B cell (primary cell): ENCODE results near the gene PCDH9. TPM values are rescaled to one million over a fixed set of nuclear protein-coding genes. Genes with fewer than 3 reads are reported as not detected.

Experiments used
- ATAC-seq: fragments of 200-7000 bp; cut with Tn5 transposase; one replicate; pipeline ENCODE4 v1.10.0; 2021; ENCODE audit warnings: low read depth, mild to moderate bottlenecking, moderate number of reproducible peaks, moderate library complexity
- CTCF ChIA-PET: fragments of 350-600 bp; sonication (Branson Sonifier 250); formaldehyde crosslinking; loops from one replicate; lab custom pipeline; 2021; ENCODE audit warnings: antibody characterized with exemption, inconsistent platforms; lab: Charles Lee
- POLR2A ChIA-PET: fragments of 350-600 bp; sonication (Branson Sonifier 250); formaldehyde crosslinking; loops from one replicate; lab custom pipeline; 2021; ENCODE audit warnings: antibody characterized with exemption; lab: Charles Lee
- DNase-seq: peaks from one replicate; pipeline ENCODE4 v3.0.0; 2013
- H2AFZ ChIP-seq: 2 replicates; pipeline ENCODE4 v1.6.1; 2012; ENCODE audit warnings: mild to moderate bottlenecking, low read depth, low read length; ENCODE audit not compliant: insufficient read depth, poor library complexity, severe bottlenecking
- H3K27ac ChIP-seq, 2 donors: 1 replicate in 1 of 2; 2 replicates in 1 of 2; pipeline ENCODE4 v1.5.1; 2012 to 2013; ENCODE audit warnings: low read length in 2 of 2, mild to moderate bottlenecking in 2 of 2, moderate library complexity in 1 of 2
- H3K27me3 ChIP-seq, 4 experiments: fragments of 200-600 bp in 1 of 4; sonication (generic) in 1 of 4; replicated peaks in 1 of 4; 1 replicate in 2 of 4; 2 replicates in 2 of 4; pipeline versions ENCODE4 v1.6.1 to v1.7.0; 2013 to 2016; ENCODE audit warnings: low read length in 3 of 4, mild to moderate bottlenecking in 2 of 4, mixed read lengths in 1 of 4, moderate library complexity in 1 of 4; ENCODE audit not compliant: insufficient read depth in 4 of 4, control insufficient read depth in 3 of 4; ENCODE audit errors: control extremely low read depth in 1 of 4
- H3K36me3 ChIP-seq, 2 experiments: replicated peaks in 1 of 2; 1 replicate in 1 of 2; 2 replicates in 1 of 2; pipeline versions ENCODE4 v1.6.1 to v1.7.1; 2013; ENCODE audit warnings: low read length in 1 of 2; ENCODE audit not compliant: insufficient read depth in 2 of 2, control insufficient read depth in 1 of 2; ENCODE audit errors: control extremely low read depth in 1 of 2, extremely low read depth in 1 of 2
- H3K4me1 ChIP-seq, 2 donors: fragments of 200-600 bp in 1 of 2; sonication (generic) in 1 of 2; 1 replicate in 1 of 2; 2 replicates in 1 of 2; pipeline versions ENCODE4 v1.5.1 to v1.6.1; 2013 to 2017; ENCODE audit warnings: low read length in 2 of 2; ENCODE audit not compliant: control insufficient read depth in 2 of 2, insufficient read depth in 2 of 2
- H3K4me2 ChIP-seq: replicated peaks from 2 replicates; pipeline ENCODE3; 2012; ENCODE audit warnings: mild to moderate bottlenecking, low read depth, low read length; ENCODE audit not compliant: poor library complexity, severe bottlenecking
- H3K4me3 ChIP-seq, 5 experiments: fragments of 200-600 bp in 1 of 5; sonication (generic) in 1 of 5; 1 replicate in 3 of 5; 2 replicates in 2 of 5; pipeline versions ENCODE4 v1.5.1 to v1.7.0; 2011 to 2016; ENCODE audit warnings: low read length in 4 of 5, mild to moderate bottlenecking in 4 of 5, low read depth in 2 of 5, control low read depth in 1 of 5, moderate library complexity in 1 of 5; ENCODE audit not compliant: insufficient read depth in 1 of 5; ENCODE audit errors: control extremely low read depth in 1 of 5, extremely low read depth in 1 of 5
- H3K79me2 ChIP-seq: fragments of 200-600 bp; sonication (generic); one replicate; pipeline ENCODE4 v1.6.0; 2016; ENCODE audit warnings: low read length; ENCODE audit not compliant: control insufficient read depth, insufficient read depth
- H3K9ac ChIP-seq: fragments of 200-600 bp; sonication (generic); 2 replicates; pipeline ENCODE4 v1.6.1; 2017; ENCODE audit warnings: mild to moderate bottlenecking, low read length, moderate library complexity
- H3K9me3 ChIP-seq, 3 donors: one replicate each; pipeline versions ENCODE4 v1.6.1 to v1.7.1; 2013; ENCODE audit warnings: low read length in 2 of 3; ENCODE audit not compliant: control insufficient read depth in 2 of 3, insufficient read depth in 1 of 3; ENCODE audit errors: control extremely low read depth in 1 of 3
- H4K20me1 ChIP-seq: 2 replicates; pipeline ENCODE4 v1.6.0; 2012; ENCODE audit warnings: mild to moderate bottlenecking, low read length; ENCODE audit not compliant: insufficient read depth, control insufficient read depth, poor library complexity, severe bottlenecking
- H3K27ac Mint-ChIP-seq: one replicate; pipeline ENCODE4 v1.8.0; 2021; ENCODE audit warnings: mixed read lengths
- H3K27me3 Mint-ChIP-seq: one replicate; pipeline ENCODE4 v1.8.0; 2021; ENCODE audit warnings: mixed read lengths
- H3K4me1 Mint-ChIP-seq: one replicate; pipeline ENCODE4 v1.8.0; 2021; ENCODE audit warnings: mixed read lengths
- H3K4me3 Mint-ChIP-seq: one replicate; pipeline ENCODE4 v1.8.0; 2021; ENCODE audit warnings: mixed read lengths
- H3K9me3 Mint-ChIP-seq: one replicate; pipeline ENCODE4 v1.8.0; 2022; ENCODE audit warnings: mixed read lengths; ENCODE audit not compliant: insufficient read depth
- CTCF ChIP-seq: fragments of 200-600 bp; IDR thresholded peaks from one replicate; pipeline ENCODE4 v1.8.0; 2022; ENCODE audit warnings: antibody characterized with exemption, mild to moderate bottlenecking
- EZH2 ChIP-seq: IDR thresholded peaks from 2 replicates; pipeline ENCODE4 v1.6.1; 2012; ENCODE audit warnings: borderline replicate concordance, low read depth, mild to moderate bottlenecking, moderate library complexity, low read length; ENCODE audit not compliant: insufficient read depth, poor library complexity, severe bottlenecking
- WGBS: methylation state at CpG from one replicate; pipeline ENCODE4 v1.1.5; 2013; ENCODE audit warnings: missing lambda C conversion rate; ENCODE audit not compliant: insufficient coverage; 5-methylcytosine and 5-hydroxymethylcytosine counted together
- intact Hi-C: fragments of 100-400 bp; cut with micrococcal nuclease; formaldehyde crosslinking; loops from one replicate; pipeline ENCODE4 v1.10.0; 2022
- polyA plus RNA-seq: library from polyadenylated mRNA; depleted of rRNA; stranded (reverse); fragments of >200 nt; gene quantifications from 2 replicates; pipeline ENCODE4 v1.2.3, GENCODE V29; 2012
- total RNA-seq, 2 donors: library from RNA; stranded (reverse); fragments of 120-200 nt in 1 of 2; gene quantifications; 1 replicate in 1 of 2; 2 replicates in 1 of 2; pipeline versions ENCODE4 v1.2.3 to v1.2.4, GENCODE V29; 2013 to 2022

The PCDH9 gene
- total and polyA plus RNA-seq, 2 donors (not counting 1 experiment from before 2014, with no cell fraction given) = 13.1 to 21.8 TPM

DNA sequence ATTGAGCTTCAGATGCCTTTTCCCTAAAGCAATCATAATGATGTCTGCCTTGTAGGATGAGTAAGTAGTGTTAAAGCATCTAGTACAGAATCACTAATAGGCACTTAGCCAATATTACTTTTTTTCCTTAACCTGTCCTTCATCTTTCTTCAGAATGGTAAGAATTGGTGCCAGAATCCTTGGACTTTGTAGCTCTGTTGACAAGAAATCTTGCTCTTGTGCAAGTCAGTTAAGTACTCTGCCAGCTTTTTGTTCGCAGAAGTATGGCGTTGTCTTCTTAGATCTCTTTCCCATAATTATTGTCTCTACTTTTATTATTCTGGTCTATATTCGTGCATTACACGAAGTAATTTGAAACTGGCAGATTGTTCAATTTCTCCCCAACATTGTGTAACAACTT, 554.5 kb downstream of the PCDH9 start:
- no peak overlapping the region for H3K9ac ChIP-seq
- no peak for DNase-seq
- no peak overlapping the region for H2AFZ ChIP-seq
- no peaks in the 10 kb centered on the region for H3K36me3 ChIP-seq
- WGBS = 100% methylated on average over 1 of the region's 4 CpGs
- H3K27ac ChIP-seq = no peak overlapping the region
- H3K4me3 Mint-ChIP-seq = no peak overlapping the region
- no peak overlapping the region for H3K27ac Mint-ChIP-seq
- no peaks in the 10 kb centered on the region for H3K4me1 ChIP-seq
- no peaks in the 10 kb centered on the region for H4K20me1 ChIP-seq
- H3K4me1 Mint-ChIP-seq = no peaks in the 10 kb centered on the region
- H3K27me3 ChIP-seq = no peaks in the 10 kb centered on the region
- no peak for ATAC-seq
- peaks cover 5% of the 10 kb centered on the region for H3K9me3 Mint-ChIP-seq
- no peak overlapping the region for H3K4me3 ChIP-seq
- CTCF ChIA-PET = no interaction called here
- POLR2A ChIA-PET = interaction anchor here (1.1 kb wide), 1 partner anchor 9 kb away, joined by 3 read pairs; no protein-coding TSS in a partner anchor
- no peak overlapping the region for H3K4me2 ChIP-seq
- no peaks in the 10 kb centered on the region for H3K27me3 Mint-ChIP-seq
- H3K79me2 ChIP-seq = no peaks in the 10 kb centered on the region
- intact Hi-C loops = no loop called here
- H3K9me3 ChIP-seq = peaks cover 0 to 3% (median 2%) of the 10 kb centered on the region in 3 donors
- TF ChIP-seq CTCF (no peak), EZH2 (no peak)

GRCh38 chr13:66673401-66673800, 556.7 kb downstream of the PCDH9 start:
- Histone ChIP-seq H3K27me3 (no peaks in the 10 kb centered on the region), H3K79me2 (no peaks in the 10 kb centered on the region), H4K20me1 (no peaks in the 10 kb centered on the region), H3K4me2 (no peak overlapping the region), H3K9me3 (peaks cover 0 to 3% (median 2%) of the 10 kb centered on the region in 3 donors), H3K9ac (no peak overlapping the region), H3K4me1 (no peaks in the 10 kb centered on the region), H3K4me3 (no peak overlapping the region), H3K36me3 (no peaks in the 10 kb centered on the region), H3K27ac (no peak overlapping the region), H2AFZ (no peak overlapping the region)
- Mint-ChIP-seq H3K4me1 (no peaks in the 10 kb centered on the region), H3K27me3 (no peaks in the 10 kb centered on the region), H3K4me3 (no peak overlapping the region), H3K9me3 (peaks cover 5% of the 10 kb centered on the region), H3K27ac (no peak overlapping the region)
- DNase-seq = no peak
- WGBS = no CpG with 5 or more reads among the region's 1 CpG
- ATAC-seq = no peak
- ChIA-PET CTCF (no interaction called here), POLR2A (no interaction called here)
- intact Hi-C loops = no loop called here
- no peak for TF ChIP-seq EZH2
- TF ChIP-seq CTCF = no peak
